Activated T-helper 1 cell treated with anti-CD3 and anti-CD28 coated beads, Interleukin-12 subunit alpha, Interleukin-12 subunit beta, Interleukin-2, Interleukin-4 antibody, amounts not matched to agents 30 ng/mL and 10 ng/mL and 1 ng/mL, durations not matched to agents 14 hours and 24 hours and 36 hours (primary cell): ENCODE measurements around the gene ARSA. TPM values are rescaled to one million over a fixed set of nuclear protein-coding genes. Genes with fewer than 3 reads are reported as not detected.
"Not testable (repeated sequence)": the region's sequence is repeated elsewhere in the genome, so short reads cannot be mapped to it uniquely, and the experiment has no call there.

ENCODE experiments used
- DNase-seq: peaks from one replicate; pipeline ENCODE4 v3.0.0; 2021; ENCODE audit warnings: low spot score
- H3K27ac Mint-ChIP-seq: one replicate; pipeline ENCODE4 v1.8.0; 2021; ENCODE audit warnings: mild to moderate bottlenecking, mixed read lengths
- H3K27me3 Mint-ChIP-seq: one replicate; pipeline ENCODE4 v1.8.0; 2022; ENCODE audit warnings: mild to moderate bottlenecking, moderate library complexity, mixed read lengths; ENCODE audit not compliant: insufficient read depth
- H3K36me3 Mint-ChIP-seq: one replicate; pipeline ENCODE4 v1.8.0; 2021; ENCODE audit warnings: low read depth, mixed read lengths
- H3K4me1 Mint-ChIP-seq: one replicate; pipeline ENCODE4 v1.8.0; 2021; ENCODE audit warnings: low read depth, mixed read lengths
- H3K4me3 Mint-ChIP-seq: one replicate; pipeline ENCODE4 v1.8.0; 2021; ENCODE audit warnings: mild to moderate bottlenecking, moderate library complexity, mixed read lengths
- H3K9me3 Mint-ChIP-seq: one replicate; pipeline ENCODE4 v1.8.0; 2021; ENCODE audit warnings: mixed read lengths
- intact Hi-C: fragments of 100-400 bp; cut with micrococcal nuclease; formaldehyde crosslinking; loops from one replicate; pipeline ENCODE4 v1.15.1; 2024
- total RNA-seq: library from RNA; stranded (reverse); gene quantifications from 2 replicates; pipeline ENCODE4 v1.2.3, GENCODE V29; 2022

ARSA gene
- total RNA-seq, 1 donor from 2014 or later = 27.3 TPM

DNA sequence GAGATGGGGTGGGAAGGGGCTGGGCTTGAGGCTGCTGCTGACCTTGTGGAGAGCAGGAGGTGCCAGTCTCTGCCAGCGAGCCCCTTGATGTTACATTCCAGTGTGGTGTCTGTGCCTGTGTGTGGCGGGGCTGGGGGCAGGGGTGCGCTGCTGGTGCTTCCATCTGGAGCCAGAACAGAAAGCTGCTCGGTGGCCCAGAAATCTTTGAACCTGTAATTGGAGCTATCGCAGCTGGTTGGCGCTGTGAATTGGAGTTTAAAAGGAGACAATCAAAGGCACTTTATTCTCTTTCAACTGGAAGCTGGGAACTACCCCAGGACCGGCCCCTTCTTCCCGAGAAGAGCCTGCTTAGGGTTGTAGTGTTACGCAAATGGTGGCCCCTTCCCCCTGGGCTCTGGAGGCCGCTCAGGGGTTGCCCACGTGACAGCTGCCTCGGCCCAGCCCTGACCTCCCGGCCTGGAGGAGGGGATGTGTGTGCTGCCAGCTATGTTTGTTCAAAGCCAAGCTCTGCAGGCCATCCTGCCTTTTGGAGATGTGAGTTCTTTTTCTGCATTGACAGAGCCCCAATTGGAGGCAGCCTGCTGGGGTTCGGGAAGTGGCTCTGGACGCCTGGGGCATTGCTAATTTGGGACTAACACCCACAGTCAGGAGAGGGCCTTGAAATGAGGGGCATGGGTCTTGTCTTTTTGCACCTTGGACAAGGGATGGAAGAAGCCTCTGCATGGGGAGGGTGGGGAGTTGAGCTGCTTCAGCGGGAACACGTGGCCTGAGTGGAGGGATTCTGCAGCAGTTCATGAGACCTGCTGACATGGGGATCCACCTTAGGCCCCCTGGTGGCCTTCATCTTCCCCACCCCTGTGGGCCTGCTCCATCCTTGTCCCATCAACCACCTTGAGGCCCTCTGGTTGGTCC, 14.0 kb upstream of the ARSA start:
- H3K4me3 Mint-ChIP-seq = no peak overlapping the region
- peaks cover 2% of the 10 kb centered on the region for H3K27me3 Mint-ChIP-seq
- no peaks in the 10 kb centered on the region for H3K9me3 Mint-ChIP-seq
- H3K27ac Mint-ChIP-seq = no peak overlapping the region
- no peaks in the 10 kb centered on the region for H3K4me1 Mint-ChIP-seq
- H3K36me3 Mint-ChIP-seq = no peaks in the 10 kb centered on the region
- intact Hi-C loops = no loop called here
- no peak for DNase-seq

DNA sequence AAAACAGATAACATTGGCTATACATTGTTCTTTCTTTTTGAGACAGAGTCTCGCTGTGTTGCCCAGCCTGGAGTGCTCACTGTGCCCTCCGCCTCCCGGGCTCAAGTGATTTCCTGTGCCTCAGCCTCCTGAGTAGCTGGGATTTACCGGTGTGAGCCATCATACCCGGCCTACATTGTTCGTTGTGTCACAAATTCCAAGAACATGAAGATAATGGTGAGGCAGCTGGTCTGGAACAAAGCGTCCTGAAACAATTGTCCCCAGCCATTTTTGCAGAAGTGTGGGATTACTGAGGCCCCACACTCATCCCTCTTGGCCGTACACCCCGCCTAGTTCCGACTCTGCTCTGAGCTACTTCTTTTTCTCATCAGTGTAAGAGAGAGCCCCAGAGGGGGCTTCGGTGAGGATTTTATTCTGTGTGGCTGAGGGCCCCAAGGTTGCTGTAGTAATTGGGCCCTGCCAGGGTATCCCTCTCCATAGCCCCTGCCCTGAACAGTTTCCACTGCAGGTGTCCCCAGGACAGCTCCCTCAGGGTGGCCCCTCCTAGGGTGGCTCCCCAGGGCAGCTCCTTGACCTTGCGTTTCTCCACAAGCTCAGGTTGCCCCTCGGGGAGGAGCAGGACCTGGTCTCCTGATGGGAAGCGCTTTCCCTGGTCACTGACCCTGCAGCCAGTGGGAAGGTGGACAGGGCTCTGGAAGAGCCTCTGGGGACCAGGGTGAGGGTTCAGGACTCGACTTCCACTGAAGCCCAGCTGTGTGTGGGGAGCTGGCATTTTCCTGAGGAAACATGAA, 13.1 kb upstream of the ARSA start:
- Mint-ChIP-seq H3K9me3 (no peaks in the 10 kb centered on the region), H3K27me3 (peaks cover 2% of the 10 kb centered on the region), H3K4me3 (no peak overlapping the region), H3K27ac (no peak overlapping the region), H3K36me3 (no peaks in the 10 kb centered on the region), H3K4me1 (no peaks in the 10 kb centered on the region)
- no peak for DNase-seq
- intact Hi-C loops = no loop called here

DNA sequence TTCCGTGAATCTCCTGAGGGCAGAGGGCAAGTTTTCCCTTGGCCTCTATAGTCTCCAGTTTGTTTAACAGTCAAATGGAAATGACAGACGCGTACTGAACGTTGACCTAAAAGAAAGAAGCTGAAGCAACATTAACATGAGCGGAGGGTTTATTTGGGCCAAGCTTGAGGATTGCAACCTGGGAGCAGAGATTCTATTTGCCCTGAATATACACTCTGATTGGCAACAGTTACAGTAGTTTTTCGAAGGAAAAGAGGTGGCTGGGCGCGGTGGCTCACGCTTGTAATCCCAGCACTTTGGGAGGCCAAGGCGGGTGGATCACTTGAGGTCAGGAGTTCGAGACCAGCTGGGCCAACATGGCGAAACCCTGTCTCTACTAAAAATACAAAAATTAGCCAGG, 12.3 kb upstream of the ARSA start:
- H3K27me3 Mint-ChIP-seq, H3K36me3 Mint-ChIP-seq, H3K4me3 Mint-ChIP-seq, H3K4me1 Mint-ChIP-seq, H3K27ac Mint-ChIP-seq, DNase-seq, H3K9me3 Mint-ChIP-seq, intact Hi-C loops: not testable (repeated sequence)

DNA sequence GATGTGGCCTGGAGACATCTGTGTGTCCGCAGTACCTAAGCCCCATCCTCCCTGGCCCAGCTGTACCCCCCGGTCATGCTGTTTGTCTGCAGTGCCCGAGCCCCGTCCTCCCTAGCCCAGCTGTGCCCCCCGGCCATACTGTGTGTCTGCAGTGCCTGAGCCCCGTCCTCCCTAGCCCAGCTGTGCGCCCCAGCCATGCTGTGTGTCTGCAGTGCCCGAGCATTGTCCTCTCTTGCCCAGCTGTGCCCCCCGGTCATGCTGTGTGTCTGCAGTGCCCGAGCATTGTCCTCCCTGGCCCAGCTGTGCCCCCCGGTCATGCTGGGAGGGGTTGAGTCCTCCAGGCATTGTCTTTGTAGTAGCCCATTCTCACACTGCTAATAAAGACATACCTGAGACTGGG, 7.6 kb upstream of the ARSA start:
- Mint-ChIP-seq H3K9me3 (no peaks in the 10 kb centered on the region), H3K4me3 (no peak overlapping the region), H3K36me3 (no peaks in the 10 kb centered on the region), H3K4me1 (no peaks in the 10 kb centered on the region), H3K27ac (no peak overlapping the region), H3K27me3 (peaks cover 2% of the 10 kb centered on the region)
- intact Hi-C loops = no loop called here
- DNase-seq = no peak

DNA sequence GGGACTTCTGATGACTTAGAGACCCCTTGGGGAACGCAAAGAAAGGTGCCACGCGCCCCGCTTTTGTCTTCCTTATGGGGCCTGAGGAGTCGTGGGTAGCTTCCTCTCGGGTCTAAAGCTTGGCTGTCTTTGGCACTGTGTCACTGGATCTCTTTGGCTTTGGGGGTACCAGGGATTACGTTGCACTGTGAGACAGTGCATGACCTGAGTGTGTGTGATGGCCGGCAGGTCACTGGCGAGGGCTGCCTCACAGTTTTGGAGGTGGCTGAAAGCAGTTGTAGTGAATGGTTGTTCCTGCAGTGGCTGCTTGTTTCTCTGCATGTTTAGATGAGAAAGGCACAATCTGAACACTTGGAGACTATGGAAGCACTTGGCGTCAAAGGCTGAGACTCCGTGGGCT, 5.8 kb upstream of the ARSA start:
- H3K36me3 Mint-ChIP-seq = no peaks in the 10 kb centered on the region
- intact Hi-C loops = no loop called here
- no peak overlapping the region for H3K27ac Mint-ChIP-seq
- peaks cover 3% of the 10 kb centered on the region for H3K4me1 Mint-ChIP-seq
- H3K27me3 Mint-ChIP-seq = peaks cover 2% of the 10 kb centered on the region
- DNase-seq = no peak
- no peaks in the 10 kb centered on the region for H3K9me3 Mint-ChIP-seq
- H3K4me3 Mint-ChIP-seq = no peak overlapping the region

DNA sequence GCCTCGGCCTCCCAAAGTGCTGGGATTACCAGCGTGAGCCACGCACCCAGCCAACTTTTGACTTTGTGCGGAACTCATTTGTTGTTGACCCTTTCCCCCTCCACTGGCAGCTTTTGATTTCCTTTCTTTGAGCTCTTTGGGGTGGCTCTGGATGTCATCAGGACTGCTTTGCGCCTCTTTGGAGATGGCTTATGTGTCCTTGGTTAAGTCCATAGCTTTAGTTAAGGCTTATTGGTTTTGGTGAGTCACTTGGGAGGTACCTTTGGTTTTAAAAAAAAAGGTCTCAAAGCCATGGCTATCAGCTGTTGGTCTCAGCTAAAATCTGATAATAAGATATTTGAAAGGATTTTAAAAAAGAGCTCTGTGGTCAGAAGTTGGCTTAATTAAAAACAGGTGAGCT, 5.1 kb upstream of the ARSA start:
- intact Hi-C loops = no loop called here
- H3K27ac Mint-ChIP-seq = no peak overlapping the region
- H3K4me1 Mint-ChIP-seq = peaks cover 9% of the 10 kb centered on the region
- DNase-seq = no peak
- peaks cover 2% of the 10 kb centered on the region for H3K36me3 Mint-ChIP-seq
- H3K9me3 Mint-ChIP-seq = no peaks in the 10 kb centered on the region
- peaks cover 2% of the 10 kb centered on the region for H3K27me3 Mint-ChIP-seq
- H3K4me3 Mint-ChIP-seq = no peak overlapping the region

DNA sequence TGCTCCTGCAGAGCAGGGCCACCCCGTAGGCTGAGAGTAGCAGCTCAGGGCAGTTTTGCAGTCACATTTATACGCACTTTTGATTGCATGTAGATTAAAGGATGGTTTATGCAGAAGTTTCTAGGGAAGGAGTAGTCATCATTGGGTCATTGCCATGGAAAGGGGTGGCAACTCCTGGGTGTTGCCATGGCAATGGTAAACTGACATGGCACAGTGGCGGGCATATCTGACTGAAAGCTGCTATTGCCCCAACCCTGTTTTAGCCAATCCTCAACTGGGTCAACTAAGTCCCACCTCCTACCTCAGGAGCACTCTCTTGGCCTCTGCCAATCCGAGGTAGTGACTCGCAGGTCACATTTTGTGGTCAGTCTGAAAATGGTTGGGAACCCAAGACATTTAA, 2.4 kb upstream of the ARSA start:
- DNase-seq = no peak
- H3K4me3 Mint-ChIP-seq = no peak overlapping the region
- intact Hi-C loops = no loop called here
- no peak overlapping the region for H3K27ac Mint-ChIP-seq
- H3K27me3 Mint-ChIP-seq = peaks cover 2% of the 10 kb centered on the region
- H3K9me3 Mint-ChIP-seq = no peaks in the 10 kb centered on the region
- peaks cover 14% of the 10 kb centered on the region for H3K4me1 Mint-ChIP-seq
- H3K36me3 Mint-ChIP-seq = peaks cover 6% of the 10 kb centered on the region

DNA sequence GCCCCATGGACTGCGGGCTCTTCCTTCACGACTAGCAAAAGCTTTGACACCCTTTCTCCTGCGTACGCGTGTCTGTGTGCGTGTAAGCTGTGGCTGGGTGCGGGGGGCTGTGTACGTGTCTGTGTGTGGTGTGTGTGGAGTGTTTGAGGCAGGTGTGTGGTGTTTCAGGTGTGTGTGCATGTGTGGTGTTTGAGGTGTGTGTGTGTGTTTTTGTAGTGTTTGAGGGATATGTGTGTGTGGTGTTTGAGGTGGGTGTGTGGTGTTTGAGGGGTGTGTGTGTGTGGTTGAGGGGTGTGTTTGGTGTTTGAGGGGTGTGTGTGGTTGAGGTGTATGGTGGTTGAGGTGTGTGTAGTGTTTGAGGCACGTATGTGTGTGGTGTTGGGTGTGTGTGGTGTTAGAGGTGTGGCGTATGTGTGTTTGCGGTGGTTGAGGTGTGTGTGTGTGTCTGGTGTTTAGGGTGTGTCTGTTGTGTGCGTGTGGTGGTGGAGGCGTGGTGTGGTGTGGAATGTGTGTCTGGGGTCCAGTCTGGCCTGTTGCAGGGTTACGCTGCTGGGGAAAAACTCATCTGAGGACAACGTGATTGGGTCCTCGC, 687 bp upstream of the ARSA start:
- Mint-ChIP-seq H3K36me3 (peaks cover 8% of the 10 kb centered on the region), H3K9me3 (no peaks in the 10 kb centered on the region), H3K27ac (peak overlapping the region; percentile 18), H3K4me1 (peaks cover 14% of the 10 kb centered on the region), H3K4me3 (peak overlapping the region; percentile 91), H3K27me3 (peaks cover 2% of the 10 kb centered on the region)
- intact Hi-C loops = loop anchor here (1.0 to 5.0 kb wide), 6 partner anchors 8 to 286 kb away; partner anchors contain the start of genes CHKB, NCAPH2 and SHANK3
- DNase-seq = no peak

DNA sequence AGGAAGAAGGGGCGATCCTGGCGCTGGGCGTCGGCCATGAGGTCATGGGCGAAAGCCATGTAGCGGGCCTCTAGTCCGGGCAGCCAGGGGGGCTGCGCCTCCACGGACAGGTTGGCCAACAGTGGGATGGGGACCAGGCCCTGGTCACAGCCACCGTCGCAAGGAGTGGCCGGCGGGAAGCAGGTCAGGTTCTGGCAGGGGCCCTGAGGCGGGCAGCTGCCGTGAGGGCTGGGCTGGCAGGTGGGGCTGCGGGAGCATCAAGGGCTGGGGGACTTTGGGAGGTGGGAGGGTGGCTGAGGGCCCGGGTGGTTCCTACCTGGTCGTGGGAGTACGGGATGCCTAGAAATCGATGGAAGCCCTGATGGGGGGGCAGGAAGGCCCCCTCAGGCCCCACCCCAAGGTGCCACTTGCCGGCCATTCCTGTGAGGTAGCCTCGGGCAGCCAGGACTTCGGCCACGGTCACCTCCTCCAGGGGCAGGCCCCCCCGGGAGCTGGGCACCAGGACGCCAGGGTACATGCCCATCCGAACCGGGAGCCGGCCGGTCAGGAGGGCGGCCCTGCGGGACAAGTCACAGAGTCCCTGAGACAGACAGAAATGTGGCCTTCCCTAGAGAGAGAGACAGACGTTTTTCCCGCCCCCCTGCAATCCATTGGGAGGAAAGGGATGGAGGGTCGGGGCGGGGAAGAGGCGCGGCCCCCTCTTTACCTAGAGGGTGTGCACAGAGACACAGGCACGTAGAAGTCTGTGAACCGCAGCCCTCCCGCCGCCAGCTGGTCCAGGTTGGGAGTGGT, 906 bp downstream of the ARSA start:
- no peak for DNase-seq
- intact Hi-C loops = loop anchor here (5.0 kb wide), 1 partner anchor 45 kb away; the partner anchor contains the start of gene SHANK3
- H3K9me3 Mint-ChIP-seq = no peaks in the 10 kb centered on the region
- peaks cover 8% of the 10 kb centered on the region for H3K36me3 Mint-ChIP-seq
- H3K27ac Mint-ChIP-seq = peak overlapping the region; percentile 68
- peak overlapping the region; percentile 82 for H3K4me3 Mint-ChIP-seq
- H3K27me3 Mint-ChIP-seq = peaks cover 1% of the 10 kb centered on the region
- peaks cover 24% of the 10 kb centered on the region for H3K4me1 Mint-ChIP-seq

DNA sequence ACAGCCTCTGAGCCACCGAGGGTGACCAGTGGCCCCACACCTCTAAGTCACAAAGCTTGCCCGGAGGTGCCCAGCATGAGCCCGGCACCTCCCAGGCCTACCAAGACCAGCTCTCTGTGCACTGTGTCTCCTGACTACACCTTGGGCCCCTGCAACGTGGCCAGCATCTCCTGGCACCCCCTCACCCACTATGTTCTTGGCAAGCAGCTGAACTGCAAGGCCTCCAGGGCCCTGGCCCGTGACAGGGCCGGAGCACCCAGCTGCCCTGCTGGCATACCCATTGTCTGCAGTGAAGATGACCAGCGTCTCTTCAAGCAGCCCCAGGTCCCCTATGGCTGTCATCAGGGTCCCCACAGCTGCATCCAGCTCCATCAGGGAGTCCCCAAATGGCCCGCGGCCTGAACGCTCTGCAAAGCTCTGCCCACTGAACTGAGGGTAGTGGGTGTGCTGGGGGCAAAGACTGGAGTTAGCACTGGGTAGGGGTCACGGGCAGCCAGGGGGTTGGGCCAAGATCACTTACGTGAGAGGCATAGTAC, 1.6 kb downstream of the ARSA start:
- H3K27me3 Mint-ChIP-seq = no peaks in the 10 kb centered on the region
- intact Hi-C loops = loop anchor here (5.0 kb wide), 1 partner anchor 46 kb away; the partner anchor contains the start of gene SHANK3
- no peak for DNase-seq
- H3K27ac Mint-ChIP-seq = peak overlapping the region; percentile 68
- H3K4me1 Mint-ChIP-seq = peaks cover 31% of the 10 kb centered on the region
- H3K36me3 Mint-ChIP-seq = peaks cover 8% of the 10 kb centered on the region
- peak overlapping the region; percentile 82 for H3K4me3 Mint-ChIP-seq
- H3K9me3 Mint-ChIP-seq = no peaks in the 10 kb centered on the region

DNA sequence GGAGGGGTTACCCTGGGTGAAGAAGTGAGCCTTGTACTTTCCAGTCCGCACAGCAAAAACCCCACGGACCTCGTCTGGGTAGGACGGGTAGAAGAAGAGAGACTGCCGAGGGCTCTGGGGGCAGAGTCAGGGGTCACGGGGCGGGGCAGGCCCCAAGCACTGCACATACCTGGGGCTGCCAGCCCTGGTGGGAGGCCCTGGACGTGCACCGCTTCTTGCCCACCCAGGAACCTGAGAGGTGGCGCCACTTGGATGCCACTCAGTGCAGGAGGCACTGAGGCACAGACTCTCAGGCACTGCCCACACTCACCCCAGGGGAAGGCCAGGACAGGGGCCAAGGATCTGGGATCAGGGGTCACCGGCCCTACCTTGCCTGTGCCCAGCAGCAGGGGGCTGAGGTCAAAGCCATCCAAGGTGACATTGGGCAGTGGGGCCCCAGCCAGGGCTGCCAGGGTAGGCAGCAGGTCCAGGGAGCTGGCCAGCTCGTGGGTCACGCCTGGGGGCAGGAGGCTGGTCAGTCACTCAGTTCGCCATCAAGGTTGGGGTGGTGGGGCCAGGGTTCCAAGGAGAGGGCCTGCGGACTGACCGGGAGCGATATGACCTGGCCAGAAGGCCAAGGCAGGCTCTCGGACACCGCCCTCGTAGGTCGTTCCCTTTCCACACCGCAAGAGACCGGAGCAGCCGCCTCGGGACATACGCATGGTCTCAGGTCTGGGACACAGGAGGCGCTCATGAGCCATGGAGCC, 2.2 kb downstream of the ARSA start:
- H3K4me1 Mint-ChIP-seq = peaks cover 38% of the 10 kb centered on the region
- peaks cover 8% of the 10 kb centered on the region for H3K36me3 Mint-ChIP-seq
- H3K27me3 Mint-ChIP-seq = no peaks in the 10 kb centered on the region
- H3K27ac Mint-ChIP-seq = no peak overlapping the region
- H3K9me3 Mint-ChIP-seq = no peaks in the 10 kb centered on the region
- no peak for DNase-seq
- intact Hi-C loops = loop anchor here (5.0 kb wide), 1 partner anchor 47 kb away; the partner anchor contains the start of gene SHANK3
- peak overlapping the region; percentile 82 for H3K4me3 Mint-ChIP-seq
